Adrenal gland (tissue), 12 donors: Measurements from ENCODE around the gene TAB2. TPM values are rescaled to one million over a fixed set of nuclear protein-coding genes. Genes with fewer than 3 reads are reported as not detected.
"Not testable (repeated sequence)": the region's sequence is repeated elsewhere in the genome, so short reads cannot be mapped to it uniquely, and the experiment has no call there.

Experiments used
- DNase-seq, 7 donors: peaks; one replicate each; pipeline ENCODE4 v3.0.0-alpha.2; 2019 to 2020
- H3K27ac ChIP-seq, 5 donors: fragments of 200-600 bp; sonication (generic) in 4 of 5; 1 replicate in 3 of 5; 2 replicates in 2 of 5; pipeline versions ENCODE4 v1.5.1 to v1.8.0; 2016 to 2020; ENCODE audit warnings: mild to moderate bottlenecking in 1 of 5
- H3K27me3 ChIP-seq: fragments of 200-600 bp; 2 replicates; pipeline ENCODE4 v1.8.0; 2021
- H3K36me3 ChIP-seq, 2 donors: fragments of 200-600 bp; replicated peaks in 1 of 2; 1 replicate in 1 of 2; 2 replicates in 1 of 2; pipeline versions ENCODE4 v1.5.1 to v1.8.0; 2018 to 2022
- H3K4me1 ChIP-seq, 2 donors: fragments of 200-600 bp; replicated peaks in 1 of 2; 1 replicate in 1 of 2; 2 replicates in 1 of 2; pipeline versions ENCODE4 v1.5.1 to v1.8.0; 2018 to 2021
- H3K4me3 ChIP-seq, 4 donors: fragments of 200-600 bp; sonication (generic) in 3 of 4; one replicate each; pipeline ENCODE4 v1.5.1; 2016 to 2018
- H3K9me3 ChIP-seq, 3 donors: fragments of 200-600 bp; sonication (generic) in 1 of 3; replicated peaks in 1 of 3; 1 replicate in 2 of 3; 2 replicates in 1 of 3; pipeline versions ENCODE4 v1.5.1 to v1.8.0; 2016 to 2021
- CTCF ChIP-seq, 6 experiments: fragments of 450-650 bp in 4 of 6; fragments of 200-600 bp in 2 of 6; sonication (generic) in 1 of 6; IDR thresholded peaks; 1 replicate in 5 of 6; 2 replicates in 1 of 6; pipeline versions ENCODE4 v1.5.1 to v1.8.0; 2016 to 2021; ENCODE audit warnings: antibody characterized with exemption in 6 of 6, mild to moderate bottlenecking in 2 of 6, moderate library complexity in 1 of 6
- POLR2A ChIP-seq, 2 donors: fragments of 450-650 bp; IDR thresholded peaks; one replicate each; pipeline ENCODE4 v1.6.1; 2017; ENCODE audit warnings: antibody characterized with exemption in 2 of 2, mild to moderate bottlenecking in 2 of 2, moderate library complexity in 1 of 2
- WGBS, 4 donors: extraction: QIAGEN DNeasy Blood & Tissue Kit in 2 of 4; methylation state at CpG; one replicate each; pipeline versions ENCODE4 v1.1.5 to v1.1.7; 2013 to 2017; 5-methylcytosine and 5-hydroxymethylcytosine counted together
- intact Hi-C, 2 donors: fragments of 100-400 bp; cut with DNase I; formaldehyde crosslinking; loops; one replicate each; pipeline versions ENCODE4 v1.14.1 to v1.15.0; 2022 to 2023
- polyA plus RNA-seq, 3 donors: library from polyadenylated mRNA; stranded (reverse); fragments of 200-250 nt in 2 of 3; fragments of 350-450 nt in 1 of 3; fragmentation: Illumina TruSeq in 1 of 3; extraction: RNeasy Lipid Tissue Mini Kit (QIAGEN cat#74804) in 1 of 3; gene quantifications; one replicate each; pipeline ENCODE4 v1.2.3, GENCODE V29; 2013 to 2014
- small RNA-seq, 2 donors: library from RNA; depleted of rRNA; stranded (forward); fragments of <200 nt; gene quantifications; one replicate each; pipeline ENCODE3, GENCODE V24; 2016
- total RNA-seq, 9 donors: library from RNA; depleted of rRNA in 4 of 9; stranded (reverse); fragments of >200 nt in 4 of 9; fragments of 120-200 nt in 1 of 9; fragmentation: NEBNext Ultra II Directional in 1 of 9; extraction: Animal tissue kit (Norgen Biotek cat#: 25700) in 1 of 9; gene quantifications; one replicate each; pipeline versions ENCODE4 v1.1.0 to v1.2.4, GENCODE V29; 2013 to 2023
- donor health status: healthy with polysubstance abuse.
- donor health status: Bipolar disorder and iron deficiency.
- donor health status: DM: yes; HTN: yes; CAD: no.
- donor health status: DM: no; HTN: no; CAD: no.
- donor health status: DM: no; HTN: no; CAD: no.
- donor health status: DM: yes; HTN: yes; CAD: no.

Gene TAB2
- total and polyA plus RNA-seq, 12 donors, result 10.8 to 68.8 (median 43.9) TPM

- H3K9me3 ChIP-seq, result no peaks in the 10 kb centered on the region
- TF ChIP-seq CTCF (IDR thresholded peaks at IDR 0.05), result no peak
- no peak for TF ChIP-seq POLR2A (IDR thresholded peaks at IDR 0.05)
- intact Hi-C loops, result no loop called here
- H3K4me1 ChIP-seq, result peaks cover 15 to 21% of the 10 kb centered on the region in 2 donors
- no peak overlapping the region for H3K4me3 ChIP-seq
- 90 to 99% (median 95%) methylated on average over 7 of the region's 7 CpGs for WGBS, 4 donors
- DNase-seq, result no peak
- H3K27me3 ChIP-seq, result no peaks in the 10 kb centered on the region
- no peak overlapping the region for H3K27ac ChIP-seq
- no peaks in the 10 kb centered on the region for H3K36me3 ChIP-seq
Measured at GRCh38 chr6:149458196-149458595, 140.7 kb downstream of the TAB2 start.

- DNase-seq, result no peak
- 80 to 92% (median 89%) methylated on average over 1 of the region's 1 CpG for WGBS, 4 donors
- H3K9me3 ChIP-seq, result no peaks in the 10 kb centered on the region
- intact Hi-C loops, result no loop called here
- no peaks in the 10 kb centered on the region for H3K36me3 ChIP-seq
- H3K4me1 ChIP-seq, result peaks cover 13 to 18% of the 10 kb centered on the region in 2 donors
- H3K4me3 ChIP-seq, result no peak overlapping the region
- H3K27me3 ChIP-seq, result no peaks in the 10 kb centered on the region
- no peak overlapping the region for H3K27ac ChIP-seq
- no peak for TF ChIP-seq CTCF (IDR thresholded peaks at IDR 0.05)
- no peak for TF ChIP-seq POLR2A (IDR thresholded peaks at IDR 0.05)
Measured at GRCh38 chr6:149458806-149459205, 141.3 kb downstream of the TAB2 start.

- Histone ChIP-seq H3K36me3 (no peaks in the 10 kb centered on the region), H3K4me3 (no peak overlapping the region), H3K27ac (no peak overlapping the region), H3K4me1 (peaks cover 5 to 14% of the 10 kb centered on the region in 2 donors), H3K9me3 (no peaks in the 10 kb centered on the region), H3K27me3 (no peaks in the 10 kb centered on the region)
- TF ChIP-seq CTCF (IDR thresholded peaks at IDR 0.05) (no peak), POLR2A (IDR thresholded peaks at IDR 0.05) (no peak)
- intact Hi-C loops, result no loop called here
- DNase-seq, result no peak
- 65 to 76% (median 70%) methylated on average over 3 to 5 of the region's 5 CpGs for WGBS, 4 donors
Measured at GRCh38 chr6:149459761-149460160, 142.2 kb downstream of the TAB2 start.

- DNase-seq, H3K4me1 ChIP-seq, H3K4me3 ChIP-seq, H3K9me3 ChIP-seq, H3K27ac ChIP-seq, H3K27me3 ChIP-seq, intact Hi-C loops, H3K36me3 ChIP-seq: not testable (repeated sequence)
- 84 to 98% (median 89%) methylated on average over 3 of the region's 3 CpGs for WGBS, 4 donors
Measured at GRCh38 chr6:149460249-149460648, 142.7 kb downstream of the TAB2 start.

Small RNAs within 50 kb of the gene (small RNA-seq; reads per million reads assigned to genes)
- gene RN7SL234P, result 0 reads per million in 2 donors

Other genes starting within 250 kb of the TAB2 start
- 1 to 10 TPM in 6 of 9 donors, under 1 TPM in 1, not detected in 2; 0.70 to 3.4 (median 2.2) TPM for gene SUMO4, start 82.5 kb downstream of the TAB2 start, total RNA-seq
- gene SUMO4, start 82.5 kb downstream of the TAB2 start, polyA plus RNA-seq, result under 1 TPM in 1 of 3 donors, not detected in 2; 0.18 TPM
- 10 to 100 TPM in 1 of 9 donors, 1 to 10 TPM in 6, under 1 TPM in 2; 0.44 to 12.0 (median 1.9) TPM for gene ZC3H12D, start 167.3 kb downstream of the TAB2 start, total RNA-seq
- 1 to 10 TPM in 1 of 3 donors, under 1 TPM in 2; 0.48 to 2.5 (median 0.77) TPM for gene ZC3H12D, start 167.3 kb downstream of the TAB2 start, polyA plus RNA-seq
- gene PPIL4, start 228.3 kb downstream of the TAB2 start, total RNA-seq, result 10 to 100 TPM; 17.8 to 56.9 (median 26.2) TPM
- gene PPIL4, start 228.3 kb downstream of the TAB2 start, polyA plus RNA-seq, result 10 to 100 TPM; 15.1 to 38.6 (median 19.1) TPM
- 10 to 100 TPM; 43.4 to 74.4 (median 56.8) TPM for gene GINM1, start 248.7 kb downstream of the TAB2 start, total RNA-seq
- gene GINM1, start 248.7 kb downstream of the TAB2 start, polyA plus RNA-seq, result 10 to 100 TPM; 21.0 to 69.6 (median 33.0) TPM